ENCODE results near the gene SH3GLB2. TPM values are rescaled to one million over a fixed set of nuclear protein-coding genes. Genes with fewer than 3 reads are reported as not detected.
A peak's percentile ranks its signal among the peaks of the same experiment; 100 is the strongest.

Gene SH3GLB2
- total and polyA plus RNA-seq, 2 experiments from 2014 or later = 21.9 to 68.0 TPM

DNA sequence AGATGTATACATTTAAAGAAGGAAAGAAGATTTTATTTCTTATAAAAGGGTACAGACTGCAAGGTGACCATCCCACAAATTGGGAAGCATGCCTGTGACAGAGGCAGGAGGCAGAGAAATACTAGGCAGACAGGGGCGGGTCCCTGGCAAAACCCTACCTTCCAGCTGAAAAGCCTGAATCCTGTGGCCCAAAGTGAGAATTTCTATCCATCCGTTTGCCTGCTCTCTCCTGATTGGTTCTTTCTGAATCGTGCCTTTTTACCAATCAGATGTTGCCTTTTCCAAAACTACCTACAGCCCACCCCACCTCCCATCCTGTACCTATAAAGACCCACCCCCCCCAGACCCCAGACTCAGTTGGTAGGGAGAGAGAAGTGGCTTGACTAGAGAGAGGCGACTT is 3.4 kb upstream of the SH3GLB2 start:
- Mint-ChIP-seq H3K4me1 (peaks cover 12% of the 10 kb centered on the region), H3K36me3 (ENCODE audit: low read depth) (no peaks in the 10 kb centered on the region; the same call in 2 of the 3 replicates), H3K27me3 (ENCODE audit: insufficient read depth, low read depth, poor library complexity) (peaks cover 3% of the 10 kb centered on the region), H3K9me3 (no peaks in the 10 kb centered on the region), H3K27ac (no peak overlapping the region), H3K4me3 (no peak overlapping the region; the same call in 2 of the 3 replicates)
- no peaks in the 10 kb centered on the region for H3K27me3 ChIP-seq (ENCODE audit: insufficient read depth)
- peak; percentile 46 for DNase-seq (ENCODE audit: low spot score)
- ATAC-seq = no peak
- H3K27ac ChIP-seq (ENCODE audit: low read depth) = no peak overlapping the region
- H3K4me3 ChIP-seq = no peak overlapping the region
- H3K9me2 ChIP-seq (ENCODE audit: insufficient read depth) = no peaks in the 10 kb centered on the region
- TF ChIP-seq ZNF114 (CRISPR knock-in tag; IDR thresholded peaks at IDR 0.05) = no peak
- no peak for TF ChIP-seq EZH2phosphoT487 (IDR thresholded peaks at IDR 0.05; ENCODE audit: unreplicated experiment)
- TF ChIP-seq, protein P1, sequence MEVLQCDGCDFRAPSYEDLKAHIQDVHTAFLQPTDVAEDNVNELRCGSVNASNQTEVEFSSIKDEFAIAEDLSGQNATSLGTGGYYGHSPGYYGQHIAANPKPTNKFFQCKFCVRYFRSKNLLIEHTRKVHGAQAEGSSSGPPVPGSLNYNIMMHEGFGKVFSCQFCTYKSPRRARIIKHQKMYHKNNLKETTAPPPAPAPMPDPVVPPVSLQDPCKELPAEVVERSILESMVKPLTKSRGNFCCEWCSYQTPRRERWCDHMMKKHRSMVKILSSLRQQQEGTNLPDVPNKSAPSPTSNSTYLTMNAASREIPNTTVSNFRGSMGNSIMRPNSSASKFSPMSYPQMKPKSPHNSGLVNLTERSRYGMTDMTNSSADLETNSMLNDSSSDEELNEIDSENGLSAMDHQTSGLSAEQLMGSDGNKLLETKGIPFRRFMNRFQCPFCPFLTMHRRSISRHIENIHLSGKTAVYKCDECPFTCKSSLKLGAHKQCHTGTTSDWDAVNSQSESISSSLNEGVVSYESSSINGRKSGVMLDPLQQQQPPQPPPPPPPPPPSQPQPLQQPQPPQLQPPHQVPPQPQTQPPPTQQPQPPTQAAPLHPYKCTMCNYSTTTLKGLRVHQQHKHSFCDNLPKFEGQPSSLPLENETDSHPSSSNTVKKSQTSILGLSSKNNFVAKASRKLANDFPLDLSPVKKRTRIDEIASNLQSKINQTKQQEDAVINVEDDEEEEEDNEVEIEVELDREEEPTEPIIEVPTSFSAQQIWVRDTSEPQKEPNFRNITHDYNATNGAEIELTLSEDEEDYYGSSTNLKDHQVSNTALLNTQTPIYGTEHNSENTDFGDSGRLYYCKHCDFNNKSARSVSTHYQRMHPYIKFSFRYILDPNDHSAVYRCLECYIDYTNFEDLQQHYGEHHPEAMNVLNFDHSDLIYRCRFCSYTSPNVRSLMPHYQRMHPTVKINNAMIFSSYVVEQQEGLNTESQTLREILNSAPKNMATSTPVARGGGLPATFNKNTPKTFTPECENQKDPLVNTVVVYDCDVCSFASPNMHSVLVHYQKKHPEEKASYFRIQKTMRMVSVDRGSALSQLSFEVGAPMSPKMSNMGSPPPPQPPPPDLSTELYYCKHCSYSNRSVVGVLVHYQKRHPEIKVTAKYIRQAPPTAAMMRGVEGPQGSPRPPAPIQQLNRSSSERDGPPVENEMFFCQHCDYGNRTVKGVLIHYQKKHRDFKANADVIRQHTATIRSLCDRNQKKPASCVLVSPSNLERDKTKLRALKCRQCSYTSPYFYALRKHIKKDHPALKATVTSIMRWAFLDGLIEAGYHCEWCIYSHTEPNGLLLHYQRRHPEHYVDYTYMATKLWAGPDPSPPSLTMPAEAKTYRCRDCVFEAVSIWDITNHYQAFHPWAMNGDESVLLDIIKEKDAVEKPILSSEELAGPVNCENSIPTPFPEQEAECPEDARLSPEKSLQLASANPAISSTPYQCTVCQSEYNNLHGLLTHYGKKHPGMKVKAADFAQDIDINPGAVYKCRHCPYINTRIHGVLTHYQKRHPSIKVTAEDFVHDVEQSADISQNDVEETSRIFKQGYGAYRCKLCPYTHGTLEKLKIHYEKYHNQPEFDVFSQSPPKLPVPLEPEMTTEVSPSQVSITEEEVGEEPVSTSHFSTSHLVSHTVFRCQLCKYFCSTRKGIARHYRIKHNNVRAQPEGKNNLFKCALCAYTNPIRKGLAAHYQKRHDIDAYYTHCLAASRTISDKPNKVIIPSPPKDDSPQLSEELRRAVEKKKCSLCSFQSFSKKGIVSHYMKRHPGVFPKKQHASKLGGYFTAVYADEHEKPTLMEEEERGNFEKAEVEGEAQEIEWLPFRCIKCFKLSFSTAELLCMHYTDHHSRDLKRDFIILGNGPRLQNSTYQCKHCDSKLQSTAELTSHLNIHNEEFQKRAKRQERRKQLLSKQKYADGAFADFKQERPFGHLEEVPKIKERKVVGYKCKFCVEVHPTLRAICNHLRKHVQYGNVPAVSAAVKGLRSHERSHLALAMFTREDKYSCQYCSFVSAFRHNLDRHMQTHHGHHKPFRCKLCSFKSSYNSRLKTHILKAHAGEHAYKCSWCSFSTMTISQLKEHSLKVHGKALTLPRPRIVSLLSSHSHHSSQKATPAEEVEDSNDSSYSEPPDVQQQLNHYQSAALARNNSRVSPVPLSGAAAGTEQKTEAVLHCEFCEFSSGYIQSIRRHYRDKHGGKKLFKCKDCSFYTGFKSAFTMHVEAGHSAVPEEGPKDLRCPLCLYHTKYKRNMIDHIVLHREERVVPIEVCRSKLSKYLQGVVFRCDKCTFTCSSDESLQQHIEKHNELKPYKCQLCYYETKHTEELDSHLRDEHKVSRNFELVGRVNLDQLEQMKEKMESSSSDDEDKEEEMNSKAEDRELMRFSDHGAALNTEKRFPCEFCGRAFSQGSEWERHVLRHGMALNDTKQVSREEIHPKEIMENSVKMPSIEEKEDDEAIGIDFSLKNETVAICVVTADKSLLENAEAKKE (CRISPR knock-in tag; IDR thresholded peaks at IDR 0.05) = no peak
- no peak for TF ChIP-seq POLR2AphosphoS5 (IDR thresholded peaks at IDR 0.05; ENCODE audit: low read depth)
- TF ChIP-seq, protein P2, sequence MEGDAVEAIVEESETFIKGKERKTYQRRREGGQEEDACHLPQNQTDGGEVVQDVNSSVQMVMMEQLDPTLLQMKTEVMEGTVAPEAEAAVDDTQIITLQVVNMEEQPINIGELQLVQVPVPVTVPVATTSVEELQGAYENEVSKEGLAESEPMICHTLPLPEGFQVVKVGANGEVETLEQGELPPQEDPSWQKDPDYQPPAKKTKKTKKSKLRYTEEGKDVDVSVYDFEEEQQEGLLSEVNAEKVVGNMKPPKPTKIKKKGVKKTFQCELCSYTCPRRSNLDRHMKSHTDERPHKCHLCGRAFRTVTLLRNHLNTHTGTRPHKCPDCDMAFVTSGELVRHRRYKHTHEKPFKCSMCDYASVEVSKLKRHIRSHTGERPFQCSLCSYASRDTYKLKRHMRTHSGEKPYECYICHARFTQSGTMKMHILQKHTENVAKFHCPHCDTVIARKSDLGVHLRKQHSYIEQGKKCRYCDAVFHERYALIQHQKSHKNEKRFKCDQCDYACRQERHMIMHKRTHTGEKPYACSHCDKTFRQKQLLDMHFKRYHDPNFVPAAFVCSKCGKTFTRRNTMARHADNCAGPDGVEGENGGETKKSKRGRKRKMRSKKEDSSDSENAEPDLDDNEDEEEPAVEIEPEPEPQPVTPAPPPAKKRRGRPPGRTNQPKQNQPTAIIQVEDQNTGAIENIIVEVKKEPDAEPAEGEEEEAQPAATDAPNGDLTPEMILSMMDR (conservative IDR thresholded peaks at IDR 0.05; ENCODE audit: low read depth in 2 of 2) = no peak
- TF ChIP-seq CREB1 (CRISPR knock-in tag; IDR thresholded peaks at IDR 0.05; ENCODE audit: low read depth) = no peak
- no peak for TF ChIP-seq NANOG (IDR thresholded peaks at IDR 0.05; ENCODE audit: borderline replicate concordance)
- TF ChIP-seq JUNB (IDR thresholded peaks at IDR 0.05; ENCODE audit: unreplicated experiment) = no peak
- TF ChIP-seq STAT1 (IDR thresholded peaks at IDR 0.05; ENCODE audit: unreplicated experiment) = no peak
- TF ChIP-seq, protein P3, sequence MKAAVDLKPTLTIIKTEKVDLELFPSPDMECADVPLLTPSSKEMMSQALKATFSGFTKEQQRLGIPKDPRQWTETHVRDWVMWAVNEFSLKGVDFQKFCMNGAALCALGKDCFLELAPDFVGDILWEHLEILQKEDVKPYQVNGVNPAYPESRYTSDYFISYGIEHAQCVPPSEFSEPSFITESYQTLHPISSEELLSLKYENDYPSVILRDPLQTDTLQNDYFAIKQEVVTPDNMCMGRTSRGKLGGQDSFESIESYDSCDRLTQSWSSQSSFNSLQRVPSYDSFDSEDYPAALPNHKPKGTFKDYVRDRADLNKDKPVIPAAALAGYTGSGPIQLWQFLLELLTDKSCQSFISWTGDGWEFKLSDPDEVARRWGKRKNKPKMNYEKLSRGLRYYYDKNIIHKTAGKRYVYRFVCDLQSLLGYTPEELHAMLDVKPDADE (IDR thresholded peaks at IDR 0.05) = no peak
- no peak for TF ChIP-seq ZNF331 (CRISPR knock-in tag; IDR thresholded peaks at IDR 0.05; ENCODE audit: low read depth)
- TF ChIP-seq, protein P4, sequence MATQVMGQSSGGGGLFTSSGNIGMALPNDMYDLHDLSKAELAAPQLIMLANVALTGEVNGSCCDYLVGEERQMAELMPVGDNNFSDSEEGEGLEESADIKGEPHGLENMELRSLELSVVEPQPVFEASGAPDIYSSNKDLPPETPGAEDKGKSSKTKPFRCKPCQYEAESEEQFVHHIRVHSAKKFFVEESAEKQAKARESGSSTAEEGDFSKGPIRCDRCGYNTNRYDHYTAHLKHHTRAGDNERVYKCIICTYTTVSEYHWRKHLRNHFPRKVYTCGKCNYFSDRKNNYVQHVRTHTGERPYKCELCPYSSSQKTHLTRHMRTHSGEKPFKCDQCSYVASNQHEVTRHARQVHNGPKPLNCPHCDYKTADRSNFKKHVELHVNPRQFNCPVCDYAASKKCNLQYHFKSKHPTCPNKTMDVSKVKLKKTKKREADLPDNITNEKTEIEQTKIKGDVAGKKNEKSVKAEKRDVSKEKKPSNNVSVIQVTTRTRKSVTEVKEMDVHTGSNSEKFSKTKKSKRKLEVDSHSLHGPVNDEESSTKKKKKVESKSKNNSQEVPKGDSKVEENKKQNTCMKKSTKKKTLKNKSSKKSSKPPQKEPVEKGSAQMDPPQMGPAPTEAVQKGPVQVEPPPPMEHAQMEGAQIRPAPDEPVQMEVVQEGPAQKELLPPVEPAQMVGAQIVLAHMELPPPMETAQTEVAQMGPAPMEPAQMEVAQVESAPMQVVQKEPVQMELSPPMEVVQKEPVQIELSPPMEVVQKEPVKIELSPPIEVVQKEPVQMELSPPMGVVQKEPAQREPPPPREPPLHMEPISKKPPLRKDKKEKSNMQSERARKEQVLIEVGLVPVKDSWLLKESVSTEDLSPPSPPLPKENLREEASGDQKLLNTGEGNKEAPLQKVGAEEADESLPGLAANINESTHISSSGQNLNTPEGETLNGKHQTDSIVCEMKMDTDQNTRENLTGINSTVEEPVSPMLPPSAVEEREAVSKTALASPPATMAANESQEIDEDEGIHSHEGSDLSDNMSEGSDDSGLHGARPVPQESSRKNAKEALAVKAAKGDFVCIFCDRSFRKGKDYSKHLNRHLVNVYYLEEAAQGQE (IDR thresholded peaks at IDR 0.05; ENCODE audit: unreplicated experiment) = no peak
- no peak for TF ChIP-seq EZH2 (IDR thresholded peaks at IDR 0.05; ENCODE audit: low read depth, unreplicated experiment)
- H3K36me3 ChIP-seq (ENCODE audit: insufficient read depth) = no peaks in the 10 kb centered on the region
- no peak overlapping the region for H2AFZ ChIP-seq
- peaks cover 9% of the 10 kb centered on the region for H4K20me1 ChIP-seq (replicated peaks; ENCODE audit: insufficient read depth)
- peaks cover 12% of the 10 kb centered on the region for H3K79me2 ChIP-seq (replicated peaks; ENCODE audit: insufficient read depth)
- 0 out of 2 replicates have a peak, but pooled peaks cover 2% of the 10 kb centered on the region for H3F3A ChIP-seq (replicated peaks; ENCODE audit: low read depth)
- peaks cover 9% of the 10 kb centered on the region for H3K4me1 ChIP-seq (ENCODE audit: insufficient read depth)
- H3K4me2 ChIP-seq = no peak overlapping the region
